GM21390 (cell line): Measurements from ENCODE around the gene EPHX1.
"Not testable (repeated sequence)": the region's sequence is repeated elsewhere in the genome, so short reads cannot be mapped to it uniquely, and the experiment has no call there.

Experiments used
- ATAC-seq: cut with Tn5 transposase; IDR thresholded peaks from one replicate; pipeline ENCODE4 v1.9.1; 2021; ENCODE audit not compliant: unreplicated experiment

The EPHX1 gene

DNA sequence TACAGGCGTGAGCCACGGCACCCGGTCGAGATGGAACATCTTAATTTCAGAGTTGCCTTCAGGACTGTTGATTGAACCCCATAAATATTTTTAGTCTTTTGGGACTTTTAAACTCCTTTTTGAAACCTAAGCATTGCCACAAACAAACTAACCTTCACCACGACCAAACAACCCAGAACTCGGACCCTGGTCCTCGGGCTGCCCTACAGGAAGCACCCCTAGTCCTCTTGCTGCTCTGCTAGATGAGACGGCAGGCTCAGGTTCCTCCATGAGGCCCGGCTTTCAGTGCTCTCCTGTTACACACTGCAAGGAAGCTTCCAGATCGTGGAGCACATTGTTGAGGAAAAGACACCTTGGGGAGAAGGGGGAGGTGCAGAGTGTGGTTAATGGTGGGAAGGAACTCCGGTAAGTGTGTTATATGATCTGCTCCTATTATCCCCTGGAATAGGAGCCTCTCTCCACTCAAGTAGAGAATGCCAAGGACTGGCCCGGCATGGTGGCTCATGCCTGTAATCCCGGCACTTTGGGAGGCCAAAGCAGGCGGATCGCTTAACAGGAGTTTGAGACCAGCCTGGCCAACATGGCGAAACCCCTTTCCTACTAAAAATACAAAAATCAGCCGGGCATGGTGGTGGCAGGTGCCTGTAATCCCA lies 5.7 kb downstream of the EPHX1 start:
- no peak for ATAC-seq

DNA sequence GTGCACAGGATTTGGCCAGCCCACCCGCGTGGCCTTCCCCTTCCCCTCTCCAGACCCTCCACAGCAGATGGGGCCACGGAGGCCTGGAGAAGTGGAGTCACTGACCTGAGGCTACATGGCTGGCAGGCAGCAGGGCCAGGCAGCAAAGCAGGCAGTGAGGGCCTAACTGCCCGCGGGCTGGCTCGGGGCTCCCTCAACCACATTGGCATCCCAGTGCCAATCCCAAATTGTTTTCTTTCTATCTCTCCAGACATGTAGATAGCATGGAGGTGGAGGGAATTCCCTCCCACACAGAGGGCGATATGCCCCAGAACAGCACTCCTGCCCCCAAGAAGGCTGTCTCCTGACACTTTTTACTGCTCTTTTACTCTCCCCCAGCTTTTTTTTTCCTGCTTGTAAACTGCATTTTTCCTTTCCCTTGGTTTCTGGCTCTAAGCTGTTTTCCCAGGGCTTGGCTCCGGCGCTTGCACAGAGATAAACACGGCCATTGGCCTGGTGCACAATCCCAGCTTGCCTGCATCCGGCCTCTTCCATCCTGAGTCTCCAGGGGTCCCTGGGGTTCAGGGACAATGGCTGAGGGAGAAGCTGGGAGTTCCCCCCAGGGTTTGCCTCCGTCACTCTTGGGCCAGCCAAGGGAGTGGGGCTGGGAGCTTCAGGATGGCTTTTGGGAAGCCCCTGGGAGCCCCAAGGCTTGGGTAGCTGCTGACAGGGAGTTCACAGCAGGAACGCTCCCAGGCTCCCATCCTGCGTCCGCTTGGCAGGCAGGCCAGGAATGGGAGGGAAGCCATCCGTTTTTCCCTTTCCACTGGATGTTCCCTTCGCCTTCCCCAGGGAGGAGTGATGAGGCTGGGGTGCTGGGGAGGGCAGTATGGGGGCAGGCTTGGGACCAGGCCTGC lies 7.0 kb downstream of the EPHX1 start:
- ATAC-seq, result no peak

GRCh38 chr1:225817611-225818061 lies 7.7 kb downstream of the EPHX1 start:
- ATAC-seq, result no peak

- ATAC-seq, result no peak
Measured at GRCh38 chr1:225818229-225818628, 8.3 kb downstream of the EPHX1 start.

- no peak for ATAC-seq
Measured at GRCh38 chr1:225819346-225820192, 9.6 kb downstream of the EPHX1 start.

GRCh38 chr1:225820522-225821120 lies 10.7 kb downstream of the EPHX1 start:
- ATAC-seq, result no peak

DNA sequence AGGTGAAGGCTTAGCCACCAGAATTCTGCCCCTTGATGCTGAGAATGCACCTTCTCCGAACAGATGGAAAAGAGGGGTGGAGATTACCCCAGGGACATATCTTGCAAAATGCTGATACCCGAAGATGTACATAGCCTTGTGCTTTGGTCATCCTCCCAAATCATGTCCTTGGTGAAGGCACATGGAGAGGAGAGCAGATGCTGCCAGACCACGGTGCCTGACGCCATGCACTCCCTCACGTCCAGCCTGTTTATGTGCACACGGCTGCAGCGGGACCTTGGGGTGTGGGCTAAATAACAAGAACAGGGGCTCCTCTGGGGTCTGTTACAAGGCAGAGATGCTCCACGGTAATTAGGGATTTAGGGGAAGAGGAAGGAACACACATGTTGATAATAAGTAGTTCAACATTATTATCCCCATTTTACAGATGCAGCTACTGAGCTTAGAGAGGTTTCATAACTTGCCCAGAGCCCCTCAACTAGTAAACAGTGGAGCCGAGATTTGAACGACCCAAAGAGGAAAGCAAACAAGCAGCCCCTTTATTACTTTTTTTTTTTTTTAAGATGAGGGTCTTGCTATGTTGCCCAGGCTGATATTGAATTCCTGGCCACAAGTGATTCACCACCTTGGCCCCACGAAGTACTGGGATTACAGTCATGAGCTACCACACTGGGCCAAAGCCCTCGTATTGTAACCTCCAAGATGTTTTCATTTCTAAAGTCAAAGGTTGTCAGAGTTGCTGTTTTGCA lies 12.9 kb downstream of the EPHX1 start:
- ATAC-seq, result no peak

GRCh38 chr1:225823811-225824261 lies 13.9 kb downstream of the EPHX1 start:
- ATAC-seq, result no peak

DNA sequence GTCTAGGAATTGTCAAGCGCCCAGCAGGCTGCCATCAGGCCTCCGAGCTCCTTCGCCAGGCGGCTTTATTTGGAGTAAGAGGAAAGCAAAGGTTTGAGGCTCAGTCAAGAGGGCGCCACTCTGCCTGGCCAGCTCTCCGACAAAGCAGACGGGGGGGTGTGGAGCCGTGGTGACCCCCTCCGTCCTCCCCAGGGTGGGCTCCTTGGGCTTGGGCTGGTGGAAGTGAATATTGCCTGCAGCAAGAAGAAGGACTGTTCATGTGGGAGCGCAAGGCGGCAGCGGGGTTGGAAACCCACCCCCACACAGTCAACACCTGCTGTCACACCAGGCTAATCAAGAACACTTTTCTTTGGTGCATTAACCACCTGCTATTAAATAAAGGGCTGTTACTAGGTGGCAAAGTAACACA lies 14.6 kb downstream of the EPHX1 start:
- ATAC-seq, result no peak

- ATAC-seq, result no peak
Measured at GRCh38 chr1:225825078-225825477, 15.2 kb downstream of the EPHX1 start.

- ATAC-seq, result no peak
Measured at GRCh38 chr1:225825607-225826007, 15.7 kb downstream of the EPHX1 start.

DNA sequence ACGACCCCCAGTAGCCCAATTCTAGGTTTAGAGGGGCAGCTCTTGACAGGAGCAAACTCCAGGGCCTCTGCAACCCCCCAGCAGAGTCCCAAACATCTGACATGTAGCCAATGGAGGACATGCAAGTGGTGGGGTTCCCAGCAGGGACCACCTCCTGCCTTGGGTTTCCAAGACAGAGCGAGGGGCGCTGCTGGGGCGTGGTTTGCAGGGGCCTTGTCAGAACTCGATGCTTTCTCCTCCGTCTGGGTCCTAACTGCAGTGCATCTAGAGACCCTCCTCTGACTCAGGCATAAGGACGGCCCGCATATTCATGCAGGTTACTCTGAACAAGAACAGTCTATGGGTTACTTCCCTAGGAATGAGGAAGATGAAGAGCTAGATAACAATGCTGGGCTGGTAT lies 17.2 kb downstream of the EPHX1 start:
- no peak for ATAC-seq

DNA sequence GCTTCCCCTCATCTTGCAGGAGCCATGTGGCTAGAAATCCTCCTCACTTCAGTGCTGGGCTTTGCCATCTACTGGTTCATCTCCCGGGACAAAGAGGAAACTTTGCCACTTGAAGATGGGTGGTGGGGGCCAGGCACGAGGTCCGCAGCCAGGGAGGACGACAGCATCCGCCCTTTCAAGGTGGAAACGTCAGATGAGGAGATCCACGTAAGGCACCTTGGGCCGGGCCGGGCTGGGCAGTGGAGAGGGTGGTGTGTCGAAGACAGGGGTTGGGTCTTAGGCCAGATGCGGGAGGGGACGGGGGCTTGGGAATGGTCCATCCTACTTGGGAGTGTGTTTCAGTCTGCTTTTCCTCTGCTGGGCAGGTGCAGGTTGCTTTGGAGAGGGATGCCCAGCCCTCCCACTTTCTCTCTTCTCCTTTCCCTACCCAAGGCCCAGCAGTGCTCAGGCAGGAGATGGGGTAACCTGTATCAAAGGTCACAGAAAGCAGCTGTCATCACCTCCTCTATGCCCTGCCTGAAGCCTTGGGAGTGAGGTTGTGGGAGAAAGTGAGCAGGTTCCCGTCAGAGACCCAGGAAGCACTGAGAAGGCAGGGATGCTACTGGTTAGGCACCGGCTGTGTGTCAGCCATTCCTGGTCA lies 18.9 kb downstream of the EPHX1 start:
- ATAC-seq, result no peak

DNA sequence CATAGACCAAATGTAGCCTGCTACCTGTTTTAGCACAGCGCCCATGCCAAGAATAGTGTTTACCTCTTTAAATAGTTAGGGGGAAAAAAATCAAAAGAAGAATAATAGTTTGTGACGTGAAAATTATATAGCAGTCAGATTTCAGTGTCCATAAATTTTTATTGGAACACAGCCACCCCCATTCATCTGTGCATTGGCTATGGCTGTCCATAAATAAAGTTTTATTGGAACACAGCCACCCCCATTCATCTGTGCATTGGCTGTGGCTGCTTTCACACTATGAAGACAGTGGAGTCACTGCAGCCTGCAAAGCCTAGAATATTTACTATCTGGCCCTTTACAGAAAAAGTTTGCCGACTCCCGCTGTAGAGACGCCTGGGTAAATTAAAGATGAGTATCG lies 20.9 kb downstream of the EPHX1 start:
- no peak for ATAC-seq

DNA sequence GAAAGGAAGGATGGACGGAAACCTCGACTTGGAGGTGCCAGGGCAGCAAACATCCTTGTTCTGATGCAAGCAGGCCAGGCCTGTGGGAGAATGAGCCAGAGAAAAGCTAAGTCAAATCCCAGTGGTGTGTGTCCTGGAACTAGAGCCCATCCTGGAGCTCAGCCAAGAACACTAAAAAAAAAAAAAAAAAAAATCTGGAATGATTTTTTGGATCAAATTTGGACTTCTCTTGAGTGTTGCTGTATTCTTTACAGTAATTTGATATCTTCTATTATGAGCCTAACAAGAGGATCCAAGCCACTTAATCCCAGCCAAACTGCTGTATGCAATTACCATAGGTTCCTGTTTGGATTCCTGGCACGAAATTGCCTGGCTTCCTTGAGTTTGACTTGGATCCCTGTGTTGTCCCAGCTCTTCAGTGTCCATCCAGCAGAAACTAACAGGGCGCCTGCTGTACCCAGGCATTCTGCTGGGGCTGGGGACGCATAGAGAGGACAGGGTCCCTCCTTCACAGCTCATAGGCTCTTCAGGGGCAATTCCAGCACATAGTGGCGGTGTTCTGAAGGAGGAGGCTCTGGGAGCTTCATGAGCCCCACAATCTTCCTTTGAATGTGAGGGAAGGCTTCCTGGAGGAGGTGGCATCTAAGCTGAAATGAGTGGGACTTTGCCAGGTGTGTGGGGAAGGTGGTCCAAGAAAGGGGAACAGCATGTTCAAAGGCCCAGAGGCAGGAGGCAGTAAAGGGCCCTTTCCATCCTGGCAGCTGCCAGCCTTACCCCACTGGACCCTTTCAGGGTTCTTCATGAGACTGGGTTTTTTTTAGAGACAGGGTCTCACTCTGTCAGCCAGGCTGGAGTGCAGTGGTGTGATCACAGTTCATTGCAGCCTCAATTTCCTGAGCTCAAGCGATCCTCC lies 24.7 kb downstream of the EPHX1 start:
- no peak for ATAC-seq

- ATAC-seq, result no peak
Measured at GRCh38 chr1:225835856-225836255, 25.9 kb downstream of the EPHX1 start.

- not testable (repeated sequence) for ATAC-seq
Measured at GRCh38 chr1:225836296-225836695, 26.4 kb downstream of the EPHX1 start.

DNA sequence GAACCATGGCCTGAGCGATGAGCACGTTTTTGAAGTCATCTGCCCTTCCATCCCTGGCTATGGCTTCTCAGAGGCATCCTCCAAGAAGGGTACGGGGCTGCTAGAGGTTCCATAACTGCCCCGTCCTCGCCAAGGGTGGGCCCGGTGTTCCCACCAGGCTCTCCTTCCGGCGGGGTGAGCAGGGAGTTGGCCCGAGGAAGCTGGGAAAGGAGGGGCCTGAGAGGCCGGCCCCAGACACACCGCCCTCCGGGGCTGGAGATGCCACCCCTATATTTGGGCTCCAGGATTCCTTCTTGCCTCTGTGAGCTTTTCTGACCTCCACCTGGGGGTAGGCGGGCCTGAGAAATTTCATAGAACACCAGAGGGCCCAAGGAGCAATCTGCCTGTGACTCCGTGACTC lies 28.9 kb downstream of the EPHX1 start:
- no peak for ATAC-seq

GRCh38 chr1:225840223-225840610 lies 30.3 kb downstream of the EPHX1 start:
- ATAC-seq, result no peak
